Fibroblast of peridontal ligament (primary cell): ENCODE data around the gene DOCK10.
"Not testable (repeated sequence)": the region's sequence is repeated elsewhere in the genome, so short reads cannot be mapped to it uniquely, and the experiment has no call there.

Experiments used
- DNase-seq: peaks from one replicate; pipeline ENCODE4 v3.0.0-alpha.2; 2010; ENCODE audit errors: extremely low read depth

DOCK10 gene

GRCh38 chr2:224946895-224947294 lies 95.4 kb downstream of the DOCK10 start:
- DNase-seq = peak; percentile 68

- no peak for DNase-seq
These were observed 97.3 kb downstream of the DOCK10 start for GRCh38 chr2:224944707-224945547.

GRCh38 chr2:224943601-224944041 lies 98.6 kb downstream of the DOCK10 start:
- not testable (repeated sequence) for DNase-seq

- no peak for DNase-seq
These were observed 100.3 kb downstream of the DOCK10 start for GRCh38 chr2:224941960-224942359.

- DNase-seq = no peak
These were observed 101.7 kb downstream of the DOCK10 start for GRCh38 chr2:224940618-224941017.

- DNase-seq = peak; percentile 82
These were observed 103.6 kb downstream of the DOCK10 start for GRCh38 chr2:224938651-224939182.

GRCh38 chr2:224937887-224938286 lies 104.4 kb downstream of the DOCK10 start:
- no peak for DNase-seq

GRCh38 chr2:224934526-224935188 lies 107.6 kb downstream of the DOCK10 start:
- DNase-seq = peak; percentile 72

- DNase-seq = no peak
These were observed 108.8 kb downstream of the DOCK10 start for GRCh38 chr2:224933431-224933830.

- no peak for DNase-seq
These were observed 109.7 kb downstream of the DOCK10 start for GRCh38 chr2:224932522-224932921.

- DNase-seq = no peak
These were observed 110.3 kb downstream of the DOCK10 start for GRCh38 chr2:224931956-224932355.

GRCh38 chr2:224930990-224931389 lies 111.3 kb downstream of the DOCK10 start:
- DNase-seq = no peak

- DNase-seq = peak; percentile 41
These were observed 112.1 kb downstream of the DOCK10 start for GRCh38 chr2:224930124-224930523.

- DNase-seq = no peak
These were observed 112.8 kb downstream of the DOCK10 start for GRCh38 chr2:224929512-224929911.

GRCh38 chr2:224927646-224928173 lies 114.6 kb downstream of the DOCK10 start:
- DNase-seq = peak; percentile 61

- no peak for DNase-seq
These were observed 115.3 kb downstream of the DOCK10 start for GRCh38 chr2:224927011-224927410.

GRCh38 chr2:224925810-224926100 lies 116.5 kb downstream of the DOCK10 start:
- DNase-seq = peak; percentile 59

- DNase-seq = no peak
These were observed 117.0 kb downstream of the DOCK10 start for GRCh38 chr2:224925061-224925809.

- DNase-seq = no peak
These were observed 117.6 kb downstream of the DOCK10 start for GRCh38 chr2:224924631-224925030.

- peak; percentile 58 for DNase-seq
These were observed 120.0 kb downstream of the DOCK10 start for GRCh38 chr2:224922142-224922727.

- DNase-seq = no peak
These were observed 122.7 kb downstream of the DOCK10 start for GRCh38 chr2:224919472-224920110.
